Measurements from ENCODE around the gene MXD1. TPM values are rescaled to one million over a fixed set of nuclear protein-coding genes. Genes with fewer than 3 reads are reported as not detected.

Gene MXD1
- total RNA-seq, 3 donors from 2014 or later = 98.6 to 202 (median 122) TPM

GRCh38 chr2:69958480-69958879, 43.6 kb downstream of the MXD1 start:
- intact Hi-C loops (cut with DNase I, micrococcal nuclease) = no loop called here
- Histone ChIP-seq H3K9me3 (no peaks in the 10 kb centered on the region), H3K4me1 (ENCODE audit: low read depth) (peaks cover under 1% of the 10 kb centered on the region), H3K4me3 (no peak overlapping the region), H3K36me3 (ENCODE audit: low read depth) (no peaks in the 10 kb centered on the region)
- DNase-seq (no peak), ATAC-seq (no peak)
- TF ChIP-seq CTCF (IDR thresholded peaks at IDR 0.05) = no peak

GRCh38 chr2:69959425-69959824, 44.5 kb downstream of the MXD1 start:
- DNase-seq = no peak
- TF ChIP-seq CTCF (IDR thresholded peaks at IDR 0.05) = no peak
- no peak overlapping the region for H3K4me3 ChIP-seq
- no peaks in the 10 kb centered on the region for H3K36me3 ChIP-seq (ENCODE audit: low read depth)
- no peak for ATAC-seq
- intact Hi-C loops (cut with DNase I, micrococcal nuclease) = no loop called here
- no peaks in the 10 kb centered on the region for H3K9me3 ChIP-seq
- peaks cover 9% of the 10 kb centered on the region for H3K4me1 ChIP-seq (ENCODE audit: low read depth)

GRCh38 chr2:69960821-69961220, 45.9 kb downstream of the MXD1 start:
- Histone ChIP-seq H3K9me3 (no peaks in the 10 kb centered on the region), H3K4me3 (no peak overlapping the region), H3K4me1 (ENCODE audit: low read depth) (peaks cover 14% of the 10 kb centered on the region), H3K36me3 (ENCODE audit: low read depth) (no peaks in the 10 kb centered on the region)
- no peak for TF ChIP-seq CTCF (IDR thresholded peaks at IDR 0.05)
- DNase-seq (no peak), ATAC-seq (no peak)
- intact Hi-C loops (cut with DNase I, micrococcal nuclease) = no loop called here

GRCh38 chr2:69961496-69961895, 46.6 kb downstream of the MXD1 start, which contains the start of gene ASPRV1:
ASPRV1 (minus strand) TSS chr2:69961631; CDS start chr2:69961436, 195 bp downstream.
- TF ChIP-seq CTCF (IDR thresholded peaks at IDR 0.05) = no peak
- DNase-seq (no peak), ATAC-seq (no peak)
- intact Hi-C loops (cut with DNase I, micrococcal nuclease) = no loop called here
- Histone ChIP-seq H3K36me3 (ENCODE audit: low read depth) (no peaks in the 10 kb centered on the region), H3K4me1 (ENCODE audit: low read depth) (peaks cover 14% of the 10 kb centered on the region), H3K4me3 (no peak within 1 kb of the TSS), H3K9me3 (no peaks in the 10 kb centered on the region)

- H3K4me3 ChIP-seq = no peak overlapping the region
- H3K9me3 ChIP-seq = no peaks in the 10 kb centered on the region
- intact Hi-C loops (cut with DNase I, micrococcal nuclease) = no loop called here
- DNase-seq = no peak
- H3K4me1 ChIP-seq (ENCODE audit: low read depth) = peaks cover 14% of the 10 kb centered on the region
- H3K36me3 ChIP-seq (ENCODE audit: low read depth) = no peaks in the 10 kb centered on the region
- no peak for TF ChIP-seq CTCF (IDR thresholded peaks at IDR 0.05)
- no peak for ATAC-seq
These were observed 48.2 kb downstream of the MXD1 start for GRCh38 chr2:69962986-69963730.
